Measurements from ENCODE around the gene IL20RA. TPM values are rescaled to one million over a fixed set of nuclear protein-coding genes. Genes with fewer than 3 reads are reported as not detected.

Gene IL20RA
- polyA plus RNA-seq, 3 donors, result not detected

- H3K79me2 ChIP-seq (ENCODE audit: insufficient read depth, low read length), result no peaks in the 10 kb centered on the region
- DNase-seq, result no peak
- intact Hi-C loops (cut with micrococcal nuclease), result no loop called here
- H2AFZ ChIP-seq (ENCODE audit: insufficient read depth, low read depth, low read length, poor library complexity, severe bottlenecking), result no peak overlapping the region
- no peaks in the 10 kb centered on the region for H3K9me3 ChIP-seq (replicated peaks in 1 of 2; ENCODE audit: control insufficient read depth in 1 of 2, insufficient read depth in 1 of 2, low read length in 2 of 2)
- H3K4me1 ChIP-seq (ENCODE audit: control insufficient read depth in 1 of 2, insufficient read depth in 2 of 2, low read length in 2 of 2), result peaks cover 10 to 15% of the 10 kb centered on the region in 2 donors
- Mint-ChIP-seq H3K9me3 (no peaks in the 10 kb centered on the region), H3K4me3 (no peak overlapping the region), H3K36me3 (no peaks in the 10 kb centered on the region), H3K27me3 (ENCODE audit: low read depth in 3 of 3) (peaks cover 0 to 3% (median 0%) of the 10 kb centered on the region in 3 donors), H3K27ac (no peak overlapping the region), H3K4me1 (peaks cover 19% of the 10 kb centered on the region)
- no peaks in the 10 kb centered on the region for H3K27me3 ChIP-seq (ENCODE audit: control insufficient read depth in 2 of 2, insufficient read depth in 2 of 2, low read length in 2 of 2)
- H3K27ac ChIP-seq (ENCODE audit: low read depth in 1 of 2, low read length in 2 of 2), result no peak overlapping the region
- H3K36me3 ChIP-seq (replicated peaks in 1 of 2; ENCODE audit: control insufficient read depth in 1 of 2, insufficient read depth in 2 of 2, low read length in 2 of 2), result no peaks in the 10 kb centered on the region
- no peaks in the 10 kb centered on the region for H4K20me1 ChIP-seq (ENCODE audit: insufficient read depth, low read length)
- no CpG with 5 or more reads among the region's 1 CpG for WGBS (ENCODE audit: insufficient coverage)
- no peak overlapping the region for H3K4me3 ChIP-seq (replicated peaks in 1 of 3; ENCODE audit: low read depth in 2 of 3, low read length in 3 of 3)
- H3K9ac ChIP-seq (ENCODE audit: insufficient read depth, low read length, poor library complexity, severe bottlenecking), result no peak overlapping the region
- no peak overlapping the region for H3K4me2 ChIP-seq (replicated peaks; ENCODE audit: extremely low read depth, low read length, poor library complexity, severe bottlenecking)
- TF ChIP-seq CTCF (IDR thresholded peaks at IDR 0.05), result no peak
These were observed 41.3 kb upstream of the IL20RA start for GRCh38 chr6:137086031-137086430.

DNA sequence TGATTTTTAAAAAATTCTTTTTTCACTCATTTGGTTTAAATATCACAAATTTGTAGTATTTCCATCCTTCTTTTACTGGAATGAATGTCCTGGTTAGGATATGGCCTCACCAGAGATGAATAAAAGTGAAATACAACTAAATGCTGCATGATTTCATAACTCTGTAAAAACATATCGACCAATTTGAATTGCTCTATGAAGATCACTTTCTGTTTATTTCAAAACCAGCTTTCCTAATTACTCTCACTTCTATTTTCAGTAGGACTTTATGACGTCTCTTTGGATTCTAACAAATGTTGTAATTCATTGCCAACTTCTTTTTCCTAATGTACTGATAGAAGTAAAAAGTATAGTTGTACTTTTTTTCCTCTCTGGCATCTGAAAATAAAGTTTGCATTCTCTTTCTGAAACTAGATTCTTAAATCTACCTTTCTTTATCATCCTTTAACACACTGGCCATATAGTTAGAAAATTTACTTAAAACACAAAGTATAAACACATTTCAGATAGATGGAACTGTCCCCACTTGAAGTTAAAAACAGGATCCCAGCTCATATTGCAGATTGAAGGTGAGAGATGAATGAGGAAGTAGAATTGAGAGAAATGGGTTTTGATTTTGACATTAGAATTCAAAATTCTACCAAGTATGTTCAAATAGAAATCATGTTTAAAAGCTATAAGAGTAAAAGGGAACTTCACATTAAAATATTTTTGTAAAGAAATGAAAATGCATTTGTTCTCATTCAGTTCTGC lies 40.3 kb upstream of the IL20RA start:
- peak in 2 of 3 donors; percentile 13 for DNase-seq
- no peak overlapping the region for H3K4me3 Mint-ChIP-seq
- intact Hi-C loops (cut with micrococcal nuclease), result no loop called here
- Histone ChIP-seq H3K4me3 (replicated peaks in 1 of 3; ENCODE audit: low read depth in 2 of 3, low read length in 3 of 3) (no peak overlapping the region), H3K9me3 (replicated peaks in 1 of 2; ENCODE audit: control insufficient read depth in 1 of 2, insufficient read depth in 1 of 2, low read length in 2 of 2) (no peaks in the 10 kb centered on the region), H3K79me2 (ENCODE audit: insufficient read depth, low read length) (no peaks in the 10 kb centered on the region), H3K4me1 (ENCODE audit: control insufficient read depth in 1 of 2, insufficient read depth in 2 of 2, low read length in 2 of 2) (peaks cover 10 to 15% of the 10 kb centered on the region in 2 donors), H3K27me3 (ENCODE audit: control insufficient read depth in 2 of 2, insufficient read depth in 2 of 2, low read length in 2 of 2) (no peaks in the 10 kb centered on the region), H4K20me1 (ENCODE audit: insufficient read depth, low read length) (no peaks in the 10 kb centered on the region), H3K36me3 (replicated peaks in 1 of 2; ENCODE audit: control insufficient read depth in 1 of 2, insufficient read depth in 2 of 2, low read length in 2 of 2) (no peaks in the 10 kb centered on the region), H2AFZ (ENCODE audit: insufficient read depth, low read depth, low read length, poor library complexity, severe bottlenecking) (no peak overlapping the region), H3K9ac (ENCODE audit: insufficient read depth, low read length, poor library complexity, severe bottlenecking) (no peak overlapping the region), H3K27ac (ENCODE audit: low read depth in 1 of 2, low read length in 2 of 2) (no peak overlapping the region), H3K4me2 (replicated peaks; ENCODE audit: extremely low read depth, low read length, poor library complexity, severe bottlenecking) (no peak overlapping the region)
- WGBS (ENCODE audit: insufficient coverage), result no CpG with 5 or more reads among the region's 2 CpGs
- no peaks in the 10 kb centered on the region for H3K36me3 Mint-ChIP-seq
- H3K27ac Mint-ChIP-seq, result peak overlapping the region in 4 of 7 donors; percentile 1 to 61 (median 20)
- peaks cover 19% of the 10 kb centered on the region for H3K4me1 Mint-ChIP-seq
- H3K9me3 Mint-ChIP-seq, result no peaks in the 10 kb centered on the region
- TF ChIP-seq CTCF (IDR thresholded peaks at IDR 0.05), result no peak
- peaks cover under 1 to 5% (median 2%) of the 10 kb centered on the region in 3 donors for H3K27me3 Mint-ChIP-seq (ENCODE audit: low read depth in 3 of 3)

Measured in CD14-positive monocyte (primary cell).